ENCODE data around the gene LOXL1. TPM values are rescaled to one million over a fixed set of nuclear protein-coding genes. Genes with fewer than 3 reads are reported as not detected.

LOXL1 gene
- total and polyA plus RNA-seq, 9 of the 15 experiments (the other 6 are each of a cell fraction or from before 2014, with no cell fraction given) = 0.14 TPM; not detected in 8

GRCh38 chr15:73908030-73908821 is 18.0 kb upstream of the LOXL1 start (continued):
- no peak for TF ChIP-seq ILF3 (IDR thresholded peaks at IDR 0.05; ENCODE audit: borderline replicate concordance)
- TF ChIP-seq REST (IDR thresholded peaks at IDR 0.05; ENCODE audit: borderline replicate concordance) = peak; percentile 67; the same call in 1 of the 2 replicates
- no peak for TF ChIP-seq REST (CRISPR knock-in tag; IDR thresholded peaks at IDR 0.05; ENCODE audit: low read depth)
- TF ChIP-seq, protein P1, sequence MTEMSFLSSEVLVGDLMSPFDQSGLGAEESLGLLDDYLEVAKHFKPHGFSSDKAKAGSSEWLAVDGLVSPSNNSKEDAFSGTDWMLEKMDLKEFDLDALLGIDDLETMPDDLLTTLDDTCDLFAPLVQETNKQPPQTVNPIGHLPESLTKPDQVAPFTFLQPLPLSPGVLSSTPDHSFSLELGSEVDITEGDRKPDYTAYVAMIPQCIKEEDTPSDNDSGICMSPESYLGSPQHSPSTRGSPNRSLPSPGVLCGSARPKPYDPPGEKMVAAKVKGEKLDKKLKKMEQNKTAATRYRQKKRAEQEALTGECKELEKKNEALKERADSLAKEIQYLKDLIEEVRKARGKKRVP (CRISPR knock-in tag; IDR thresholded peaks at IDR 0.05) = no peak
- 0 out of 2 replicates have a peak, but pooled peaks have one; percentile 30 for TF ChIP-seq JUND (IDR thresholded peaks at IDR 0.05; ENCODE audit: borderline replicate concordance, low read depth, low read length)
- no peak for TF ChIP-seq JUND (tag; IDR thresholded peaks at IDR 0.05; ENCODE audit: borderline replicate concordance, low read depth, low read length)
- TF ChIP-seq POLR3A (IDR thresholded peaks at IDR 0.05; ENCODE audit: borderline replicate concordance, extremely low read depth, insufficient read depth, insufficient read length) = no peak
- TF ChIP-seq CCAR2 (IDR thresholded peaks at IDR 0.05; ENCODE audit: low read depth, low read length) = no peak
- no peak for TF ChIP-seq E2F3 (CRISPR knock-in tag; IDR thresholded peaks at IDR 0.05)
- TF ChIP-seq, protein P2, sequence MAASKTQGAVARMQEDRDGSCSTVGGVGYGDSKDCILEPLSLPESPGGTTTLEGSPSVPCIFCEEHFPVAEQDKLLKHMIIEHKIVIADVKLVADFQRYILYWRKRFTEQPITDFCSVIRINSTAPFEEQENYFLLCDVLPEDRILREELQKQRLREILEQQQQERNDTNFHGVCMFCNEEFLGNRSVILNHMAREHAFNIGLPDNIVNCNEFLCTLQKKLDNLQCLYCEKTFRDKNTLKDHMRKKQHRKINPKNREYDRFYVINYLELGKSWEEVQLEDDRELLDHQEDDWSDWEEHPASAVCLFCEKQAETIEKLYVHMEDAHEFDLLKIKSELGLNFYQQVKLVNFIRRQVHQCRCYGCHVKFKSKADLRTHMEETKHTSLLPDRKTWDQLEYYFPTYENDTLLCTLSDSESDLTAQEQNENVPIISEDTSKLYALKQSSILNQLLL (CRISPR knock-in tag; IDR thresholded peaks at IDR 0.05; ENCODE audit: borderline replicate concordance) = no peak
- TF ChIP-seq, protein P3, sequence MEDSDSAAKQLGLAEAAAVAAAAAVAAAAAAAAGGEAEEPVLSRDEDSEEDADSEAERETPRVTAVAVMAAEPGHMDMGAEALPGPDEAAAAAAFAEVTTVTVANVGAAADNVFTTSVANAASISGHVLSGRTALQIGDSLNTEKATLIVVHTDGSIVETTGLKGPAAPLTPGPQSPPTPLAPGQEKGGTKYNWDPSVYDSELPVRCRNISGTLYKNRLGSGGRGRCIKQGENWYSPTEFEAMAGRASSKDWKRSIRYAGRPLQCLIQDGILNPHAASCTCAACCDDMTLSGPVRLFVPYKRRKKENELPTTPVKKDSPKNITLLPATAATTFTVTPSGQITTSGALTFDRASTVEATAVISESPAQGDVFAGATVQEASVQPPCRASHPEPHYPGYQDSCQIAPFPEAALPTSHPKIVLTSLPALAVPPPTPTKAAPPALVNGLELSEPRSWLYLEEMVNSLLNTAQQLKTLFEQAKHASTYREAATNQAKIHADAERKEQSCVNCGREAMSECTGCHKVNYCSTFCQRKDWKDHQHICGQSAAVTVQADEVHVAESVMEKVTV (CRISPR knock-in tag; IDR thresholded peaks at IDR 0.05) = peak; percentile 59; the same call in 1 of the 2 replicates
- peak; percentile 27; the same call in 1 of the 2 replicates for TF ChIP-seq RB1 (IDR thresholded peaks at IDR 0.05; ENCODE audit: low read depth)
- no peak for TF ChIP-seq TCF3 (CRISPR knock-in tag; IDR thresholded peaks at IDR 0.05)

Measured in K562 (cell line).